ENCODE results near the gene TMPRSS3.
A peak's percentile ranks its signal among the peaks of the same experiment; 100 is the strongest.

The TMPRSS3 gene

GRCh38 chr21:42343101-42343500 is 52.8 kb downstream of the TMPRSS3 start:
- TF ChIP-seq, protein P1, sequence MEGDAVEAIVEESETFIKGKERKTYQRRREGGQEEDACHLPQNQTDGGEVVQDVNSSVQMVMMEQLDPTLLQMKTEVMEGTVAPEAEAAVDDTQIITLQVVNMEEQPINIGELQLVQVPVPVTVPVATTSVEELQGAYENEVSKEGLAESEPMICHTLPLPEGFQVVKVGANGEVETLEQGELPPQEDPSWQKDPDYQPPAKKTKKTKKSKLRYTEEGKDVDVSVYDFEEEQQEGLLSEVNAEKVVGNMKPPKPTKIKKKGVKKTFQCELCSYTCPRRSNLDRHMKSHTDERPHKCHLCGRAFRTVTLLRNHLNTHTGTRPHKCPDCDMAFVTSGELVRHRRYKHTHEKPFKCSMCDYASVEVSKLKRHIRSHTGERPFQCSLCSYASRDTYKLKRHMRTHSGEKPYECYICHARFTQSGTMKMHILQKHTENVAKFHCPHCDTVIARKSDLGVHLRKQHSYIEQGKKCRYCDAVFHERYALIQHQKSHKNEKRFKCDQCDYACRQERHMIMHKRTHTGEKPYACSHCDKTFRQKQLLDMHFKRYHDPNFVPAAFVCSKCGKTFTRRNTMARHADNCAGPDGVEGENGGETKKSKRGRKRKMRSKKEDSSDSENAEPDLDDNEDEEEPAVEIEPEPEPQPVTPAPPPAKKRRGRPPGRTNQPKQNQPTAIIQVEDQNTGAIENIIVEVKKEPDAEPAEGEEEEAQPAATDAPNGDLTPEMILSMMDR (conservative IDR thresholded peaks at IDR 0.05; ENCODE audit: low read length): no peak
- DNase-seq (ENCODE audit: low read depth): no peak
- no peak overlapping the region for H3K4me3 ChIP-seq (ENCODE audit: low read length)

- no peak for DNase-seq (ENCODE audit: low read depth)
- H3K4me3 ChIP-seq (ENCODE audit: low read length): no peak overlapping the region
- TF ChIP-seq, protein P1 (conservative IDR thresholded peaks at IDR 0.05; ENCODE audit: low read length): no peak
Observed at GRCh38 chr21:42341776-42342542, 53.9 kb downstream of the TMPRSS3 start.

DNA sequence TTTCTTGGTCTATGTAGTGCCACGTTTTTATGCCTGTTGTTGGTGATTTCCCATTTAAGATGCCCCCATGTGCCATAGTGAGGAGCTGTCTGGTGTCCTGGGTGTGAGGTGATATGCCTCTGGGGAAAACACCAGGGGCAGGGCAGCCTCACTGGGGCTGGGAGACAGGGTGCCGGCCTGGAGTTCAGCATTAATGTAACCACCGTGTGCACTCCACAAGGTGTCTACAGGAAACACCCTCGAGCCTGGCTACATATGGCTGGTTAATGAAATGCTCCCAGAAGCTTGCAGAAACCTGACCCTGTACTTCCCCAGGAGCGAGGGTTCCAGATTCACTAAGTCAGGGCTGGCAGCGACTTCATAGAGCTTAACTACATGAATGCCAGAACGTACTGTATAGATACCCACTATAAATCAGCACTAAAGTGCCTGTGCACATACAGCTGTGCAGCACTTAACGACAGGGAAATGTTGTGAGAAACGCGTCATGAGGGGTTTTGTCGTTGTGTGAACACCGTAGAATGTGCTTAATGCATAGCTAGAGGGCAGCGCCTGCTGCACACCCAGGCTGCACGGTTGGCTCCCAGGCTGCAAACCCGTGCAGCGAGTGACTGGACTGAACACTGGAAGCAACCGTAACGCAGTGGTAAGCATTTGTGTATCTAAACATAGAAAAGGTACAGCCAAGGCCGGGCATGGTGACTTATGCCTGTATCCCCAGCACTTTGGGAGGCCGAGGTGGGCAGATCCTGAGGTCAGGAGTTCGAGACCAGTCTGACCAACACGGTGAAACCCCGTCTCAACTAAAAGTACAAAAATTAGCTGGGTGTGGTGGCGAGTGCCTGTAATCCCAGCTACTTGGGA is 55.4 kb downstream of the TMPRSS3 start:
- no peak for DNase-seq (ENCODE audit: low read depth)
- TF ChIP-seq, protein P1 (conservative IDR thresholded peaks at IDR 0.05; ENCODE audit: low read length): no peak
- H3K4me3 ChIP-seq (ENCODE audit: low read length): no peak overlapping the region

- no peak overlapping the region for H3K4me3 ChIP-seq (ENCODE audit: low read length)
- no peak for DNase-seq (ENCODE audit: low read depth)
- TF ChIP-seq, protein P1 (conservative IDR thresholded peaks at IDR 0.05; ENCODE audit: low read length): no peak
Observed at GRCh38 chr21:42338729-42339715, 56.8 kb downstream of the TMPRSS3 start.

DNA sequence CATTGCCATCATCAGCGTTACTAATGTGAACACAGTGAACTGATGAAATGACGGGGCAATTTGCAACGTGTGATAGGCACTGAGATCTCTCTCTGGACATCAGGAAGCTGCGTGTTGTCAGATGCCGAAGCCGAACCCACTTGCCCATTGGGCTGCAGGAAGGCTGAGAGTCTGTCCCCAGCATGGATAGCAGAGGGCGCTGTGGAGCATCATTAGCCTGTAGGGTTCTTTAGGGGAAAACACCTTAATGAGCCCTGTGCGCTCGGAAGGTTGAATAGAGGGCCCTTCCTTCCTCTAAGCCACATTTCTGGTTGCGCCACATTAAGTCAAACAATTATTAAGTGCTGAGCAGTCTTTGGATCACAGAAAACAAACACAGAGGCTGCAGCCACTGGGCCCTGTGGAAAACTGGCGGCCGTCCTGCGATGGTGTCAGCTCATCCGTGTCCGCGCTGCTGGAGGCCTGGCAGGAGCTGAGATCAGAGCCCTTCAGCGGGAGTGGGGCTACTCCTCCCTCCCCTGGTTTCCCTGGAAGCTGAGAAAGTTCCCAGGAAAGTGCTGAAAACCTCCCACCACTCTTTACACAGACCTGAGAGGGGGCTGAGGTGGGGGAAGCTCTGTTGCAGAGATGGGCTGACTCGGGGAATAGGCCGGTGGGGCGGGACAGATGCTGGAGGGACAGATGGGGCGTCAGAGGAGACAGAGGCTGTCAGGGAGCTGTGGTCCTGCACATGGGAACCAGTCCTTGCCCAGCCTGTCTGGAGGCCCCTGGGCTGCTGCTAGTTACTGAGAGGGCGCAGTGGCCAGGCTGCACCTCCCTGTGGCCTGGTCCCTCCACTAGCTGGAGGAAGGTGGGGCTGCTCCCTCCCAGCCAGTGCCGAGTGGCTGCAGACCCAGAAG is 57.8 kb downstream of the TMPRSS3 start:
- TF ChIP-seq, protein P1 (conservative IDR thresholded peaks at IDR 0.05; ENCODE audit: low read length): peak; percentile 51
- DNase-seq (ENCODE audit: low read depth): peak; percentile 17
- no peak overlapping the region for H3K4me3 ChIP-seq (ENCODE audit: low read length)

DNA sequence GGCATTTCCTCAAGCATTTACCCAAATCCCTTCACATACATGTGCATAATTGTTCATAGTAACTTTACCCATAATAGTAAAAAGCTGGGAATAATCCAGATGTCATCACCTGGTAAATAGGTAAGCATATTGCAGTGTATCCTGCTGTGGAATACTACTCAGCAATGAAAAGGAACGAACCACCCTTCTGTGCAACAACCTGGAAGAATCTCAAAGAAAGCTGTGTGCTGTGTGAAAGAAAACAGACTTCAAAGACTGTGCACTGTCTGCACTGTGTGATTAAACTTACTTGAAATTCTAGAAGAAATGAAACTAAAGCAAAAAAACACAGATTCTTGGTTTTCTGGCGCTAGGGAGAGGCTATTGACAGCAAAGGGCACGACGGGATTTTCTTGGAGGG is 58.6 kb downstream of the TMPRSS3 start:
- TF ChIP-seq, protein P1 (conservative IDR thresholded peaks at IDR 0.05; ENCODE audit: low read length): no peak
- no peak overlapping the region for H3K4me3 ChIP-seq (ENCODE audit: low read length)
- no peak for DNase-seq (ENCODE audit: low read depth)

Measured in AG10803 (cell line).